DMS 273 (cell line): ENCODE data around the gene ELMO2.
"Not testable (repeated sequence)": the region's sequence is repeated elsewhere in the genome, so short reads cannot be mapped to it uniquely, and the experiment has no call there.

ENCODE experiments used
- DNase-seq: peaks from one replicate; lab custom pipeline; 2025; ENCODE audit not compliant: unreplicated experiment; lab: John Stamatoyannopoulos, UW

ELMO2 gene

GRCh38 chr20:46407671-46407996 is 1.2 kb upstream of the ELMO2 start:
- DNase-seq, result no peak

GRCh38 chr20:46406986-46407670 is 713 bp upstream of the ELMO2 start:
- peak; percentile 63 for DNase-seq

GRCh38 chr20:46402331-46402811 is 4.0 kb downstream of the ELMO2 start:
- DNase-seq, result no peak

- peak; percentile 25 for DNase-seq
These were observed 4.9 kb downstream of the ELMO2 start for GRCh38 chr20:46401478-46401860.

GRCh38 chr20:46400828-46401477 is 5.5 kb downstream of the ELMO2 start:
- DNase-seq, result no peak

GRCh38 chr20:46400253-46400652 is 6.2 kb downstream of the ELMO2 start:
- DNase-seq, result no peak

- DNase-seq, result no peak
These were observed 7.0 kb downstream of the ELMO2 start for GRCh38 chr20:46399401-46399800.

- DNase-seq, result no peak
These were observed 7.5 kb downstream of the ELMO2 start for GRCh38 chr20:46398963-46399362.

GRCh38 chr20:46396052-46396740 is 10.2 kb downstream of the ELMO2 start:
- no peak for DNase-seq

- DNase-seq, result no peak
These were observed 11.3 kb downstream of the ELMO2 start for GRCh38 chr20:46394872-46395760.

- DNase-seq, result no peak
These were observed 12.4 kb downstream of the ELMO2 start for GRCh38 chr20:46393967-46394366.

- DNase-seq, result peak; percentile 36
These were observed 17.5 kb downstream of the ELMO2 start for GRCh38 chr20:46388937-46389336.

GRCh38 chr20:46388201-46388836 is 18.1 kb downstream of the ELMO2 start:
- no peak for DNase-seq

GRCh38 chr20:46387054-46387453 is 19.4 kb downstream of the ELMO2 start:
- DNase-seq, result not testable (repeated sequence)

- no peak for DNase-seq
These were observed 27.9 kb downstream of the ELMO2 start for GRCh38 chr20:46378412-46379009.

- DNase-seq, result no peak
These were observed 28.9 kb downstream of the ELMO2 start for GRCh38 chr20:46377518-46377917.

- DNase-seq, result no peak
These were observed 30.1 kb downstream of the ELMO2 start for GRCh38 chr20:46376196-46376785.

GRCh38 chr20:46375771-46376170 is 30.6 kb downstream of the ELMO2 start:
- DNase-seq, result no peak

- DNase-seq, result no peak
These were observed 32.0 kb downstream of the ELMO2 start for GRCh38 chr20:46374383-46374782.

GRCh38 chr20:46371656-46372055 is 34.8 kb downstream of the ELMO2 start:
- DNase-seq, result no peak
